Neutrophil (primary cell): ENCODE results near the gene F12.

Experiments
- H3K27ac ChIP-seq: fragments of 200-600 bp; sonication (generic); 2 replicates; pipeline ENCODE4 v1.5.1; 2016; ENCODE audit warnings: mild to moderate bottlenecking, moderate library complexity
- H3K27me3 ChIP-seq: fragments of 200-600 bp; sonication (generic); 2 replicates; pipeline ENCODE4 v1.6.0; 2016; ENCODE audit warnings: mild to moderate bottlenecking
- H3K36me3 ChIP-seq: fragments of 200-600 bp; sonication (generic); 2 replicates; pipeline ENCODE4 v1.5.1; 2017
- H3K4me1 ChIP-seq, 2 experiments: fragments of 200-600 bp in 1 of 2; sonication (generic) in 1 of 2; 1 replicate in 1 of 2; 2 replicates in 1 of 2; pipeline versions ENCODE4 v1.5.1 to v1.6.1; 2013 to 2016; ENCODE audit warnings: low read depth in 1 of 2, low read length in 1 of 2, mild to moderate bottlenecking in 1 of 2, moderate library complexity in 1 of 2; ENCODE audit not compliant: control insufficient read depth in 1 of 2, insufficient read depth in 1 of 2
- H3K4me3 ChIP-seq, 2 experiments: fragments of 200-600 bp in 1 of 2; sonication (generic) in 1 of 2; 1 replicate in 1 of 2; 2 replicates in 1 of 2; pipeline ENCODE4 v1.5.1; 2013 to 2016; ENCODE audit warnings: low read depth in 1 of 2, low read length in 1 of 2, mild to moderate bottlenecking in 1 of 2, moderate library complexity in 1 of 2
- H3K9me3 ChIP-seq: fragments of 200-600 bp; sonication (generic); 2 replicates; pipeline ENCODE4 v1.5.1; 2016
- CTCF ChIP-seq: fragments of 200-600 bp; sonication (generic); IDR thresholded peaks from 2 replicates; pipeline ENCODE4 v1.5.1; 2016; ENCODE audit warnings: antibody characterized with exemption

Gene F12

GRCh38 chr5:177440211-177440989 is 31.0 kb upstream of the F12 start:
- Histone ChIP-seq H3K27ac (peak overlapping the region; percentile 98), H3K36me3 (peaks cover 96% of the 10 kb centered on the region), H3K27me3 (no peaks in the 10 kb centered on the region), H3K4me1 (peaks cover 65 to 66% of the 10 kb centered on the region in 2 experiments), H3K9me3 (no peaks in the 10 kb centered on the region), H3K4me3 (no peak overlapping the region)
- TF ChIP-seq CTCF, result no peak

- Histone ChIP-seq H3K27ac (peak overlapping the region; percentile 98), H3K4me1 (peaks cover 65 to 66% of the 10 kb centered on the region in 2 experiments)
These were observed 30.2 kb upstream of the F12 start for GRCh38 chr5:177439518-177440053.

DNA sequence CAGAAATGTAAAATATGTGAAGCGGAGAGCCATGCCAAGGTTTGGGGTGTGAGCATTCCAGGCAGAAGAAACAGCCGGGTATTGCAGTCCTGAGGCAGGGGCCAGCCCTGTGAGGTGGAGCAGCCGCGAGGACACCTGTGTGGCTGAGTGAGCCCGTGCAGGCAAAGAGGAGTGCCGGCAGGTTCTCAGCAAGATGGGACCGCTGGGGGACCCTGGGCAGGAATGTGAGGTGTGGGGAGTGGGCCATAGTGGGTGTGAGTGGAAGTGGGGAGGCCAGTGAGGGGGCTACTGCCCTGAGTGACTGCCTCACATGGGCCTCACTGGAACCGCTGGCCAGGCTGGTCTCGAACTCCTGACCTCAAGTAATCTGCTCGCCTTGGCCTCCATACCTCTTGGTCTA is 29.1 kb upstream of the F12 start:
- Histone ChIP-seq H3K4me3 (no peak overlapping the region), H3K27me3 (no peaks in the 10 kb centered on the region), H3K4me1 (peaks cover 65 to 66% of the 10 kb centered on the region in 2 experiments), H3K36me3 (peaks cover 100% of the 10 kb centered on the region), H3K9me3 (no peaks in the 10 kb centered on the region), H3K27ac (peak overlapping the region; percentile 98)
- TF ChIP-seq CTCF, result no peak

More at GRCh38 chr5:177439518-177440053, 30.2 kb upstream of the F12 start:
- no peaks in the 10 kb centered on the region for H3K27me3 ChIP-seq
- no peak for TF ChIP-seq CTCF
- no peak overlapping the region for H3K4me3 ChIP-seq
- H3K9me3 ChIP-seq, result no peaks in the 10 kb centered on the region
- peaks cover 100% of the 10 kb centered on the region for H3K36me3 ChIP-seq

DNA sequence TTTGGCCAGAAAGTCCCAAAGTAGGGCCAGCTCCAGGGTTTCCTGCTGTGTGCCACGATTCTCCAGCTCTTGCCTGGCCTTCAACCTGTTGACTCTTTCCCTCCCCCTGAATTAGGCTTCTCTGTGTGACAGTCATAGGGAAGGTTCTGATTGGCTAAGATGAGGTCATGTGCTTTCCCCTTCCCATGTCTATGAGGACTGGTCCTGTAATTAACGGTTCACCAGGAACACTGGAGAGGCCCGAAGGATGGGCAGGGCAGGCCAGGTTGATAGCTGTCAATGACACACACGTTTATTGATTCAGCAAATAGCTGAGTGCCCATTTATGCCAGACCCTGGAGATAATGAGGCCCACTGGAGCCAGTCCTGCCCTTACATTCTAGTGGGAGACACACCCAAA is 28.3 kb upstream of the F12 start:
- Histone ChIP-seq H3K4me1 (peaks cover 67 to 70% of the 10 kb centered on the region in 2 experiments), H3K9me3 (no peaks in the 10 kb centered on the region), H3K4me3 (no peak overlapping the region), H3K27me3 (no peaks in the 10 kb centered on the region), H3K27ac (peak overlapping the region; percentile 98), H3K36me3 (peaks cover 100% of the 10 kb centered on the region)
- no peak for TF ChIP-seq CTCF

DNA sequence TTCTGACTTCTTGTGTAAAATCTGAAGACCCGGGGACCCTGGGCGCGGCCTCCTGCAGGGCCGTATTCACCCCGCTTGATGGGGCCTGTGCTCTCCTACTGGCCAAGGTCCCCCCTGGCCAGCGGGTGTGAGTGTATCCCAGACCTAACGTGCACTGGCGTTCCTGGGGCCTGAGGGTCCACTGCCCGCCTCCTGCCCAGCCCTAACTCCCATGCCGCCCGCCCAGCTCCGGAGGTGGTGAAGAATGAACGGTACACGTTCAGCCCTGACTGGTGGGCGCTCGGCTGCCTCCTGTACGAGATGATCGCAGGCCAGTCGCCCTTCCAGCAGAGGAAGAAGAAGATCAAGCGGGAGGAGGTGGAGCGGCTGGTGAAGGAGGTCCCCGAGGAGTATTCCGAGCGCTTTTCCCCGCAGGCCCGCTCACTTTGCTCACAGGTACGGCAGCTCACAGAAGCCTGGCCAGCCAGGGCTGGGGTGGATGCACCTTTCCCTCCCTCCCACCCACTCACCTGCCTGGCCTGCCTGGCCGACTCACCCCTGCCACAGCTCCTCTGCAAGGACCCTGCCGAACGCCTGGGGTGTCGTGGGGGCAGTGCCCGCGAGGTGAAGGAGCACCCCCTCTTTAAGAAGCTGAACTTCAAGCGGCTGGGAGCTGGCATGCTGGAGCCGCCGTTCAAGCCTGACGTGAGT is 26.6 kb upstream of the F12 start:
- no peak for TF ChIP-seq CTCF
- H3K36me3 ChIP-seq, result peaks cover 95% of the 10 kb centered on the region
- no peak overlapping the region for H3K4me3 ChIP-seq
- H3K9me3 ChIP-seq, result no peaks in the 10 kb centered on the region
- H3K27ac ChIP-seq, result peak overlapping the region; percentile 98
- H3K4me1 ChIP-seq, result peaks cover 77 to 80% of the 10 kb centered on the region in 2 experiments
- H3K27me3 ChIP-seq, result no peaks in the 10 kb centered on the region
